GM19043 (cell line): ENCODE results near the gene CCR7.

ENCODE experiments used
- ATAC-seq: cut with Tn5 transposase; IDR thresholded peaks from one replicate; pipeline ENCODE4 v1.9.1; 2021; ENCODE audit warnings: low read depth; ENCODE audit not compliant: unreplicated experiment

Gene CCR7

DNA sequence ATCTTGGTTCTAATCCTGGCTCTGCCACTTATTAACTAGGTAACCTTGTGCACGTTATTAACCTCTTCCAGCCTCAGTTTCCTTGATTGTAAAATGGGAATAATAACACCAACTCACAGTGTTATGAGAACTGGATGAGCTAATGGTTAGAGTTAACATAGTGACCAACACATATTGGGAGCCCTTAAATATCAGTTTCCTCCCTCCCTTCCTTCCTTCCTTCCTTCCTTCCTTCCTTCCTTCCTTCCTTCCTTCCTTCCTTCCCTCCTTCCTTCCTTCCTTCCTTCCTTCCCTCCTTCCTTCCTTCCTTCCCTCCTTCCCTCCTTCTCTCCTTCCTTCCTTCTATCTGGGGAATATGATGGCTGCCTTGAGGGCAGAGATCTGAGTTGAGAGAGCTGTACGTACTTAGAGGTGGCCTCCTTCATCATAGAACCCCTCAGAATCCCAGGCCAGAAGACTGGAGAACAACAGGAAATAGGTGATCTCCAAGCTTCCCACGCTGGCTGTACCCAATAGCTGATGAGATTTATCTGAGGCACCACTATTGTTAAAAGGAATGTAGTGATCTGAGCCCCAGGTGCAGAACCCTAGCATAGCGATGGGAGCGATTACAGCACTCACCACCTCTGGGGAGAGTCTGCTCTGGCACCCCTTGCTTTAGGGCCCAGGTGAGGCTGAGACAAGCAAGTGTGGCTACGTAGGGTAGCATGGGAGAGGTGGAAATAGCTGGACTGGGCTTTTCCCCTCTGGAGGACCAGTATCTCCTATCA is 26.2 kb downstream of the CCR7 start:
- ATAC-seq = no peak

DNA sequence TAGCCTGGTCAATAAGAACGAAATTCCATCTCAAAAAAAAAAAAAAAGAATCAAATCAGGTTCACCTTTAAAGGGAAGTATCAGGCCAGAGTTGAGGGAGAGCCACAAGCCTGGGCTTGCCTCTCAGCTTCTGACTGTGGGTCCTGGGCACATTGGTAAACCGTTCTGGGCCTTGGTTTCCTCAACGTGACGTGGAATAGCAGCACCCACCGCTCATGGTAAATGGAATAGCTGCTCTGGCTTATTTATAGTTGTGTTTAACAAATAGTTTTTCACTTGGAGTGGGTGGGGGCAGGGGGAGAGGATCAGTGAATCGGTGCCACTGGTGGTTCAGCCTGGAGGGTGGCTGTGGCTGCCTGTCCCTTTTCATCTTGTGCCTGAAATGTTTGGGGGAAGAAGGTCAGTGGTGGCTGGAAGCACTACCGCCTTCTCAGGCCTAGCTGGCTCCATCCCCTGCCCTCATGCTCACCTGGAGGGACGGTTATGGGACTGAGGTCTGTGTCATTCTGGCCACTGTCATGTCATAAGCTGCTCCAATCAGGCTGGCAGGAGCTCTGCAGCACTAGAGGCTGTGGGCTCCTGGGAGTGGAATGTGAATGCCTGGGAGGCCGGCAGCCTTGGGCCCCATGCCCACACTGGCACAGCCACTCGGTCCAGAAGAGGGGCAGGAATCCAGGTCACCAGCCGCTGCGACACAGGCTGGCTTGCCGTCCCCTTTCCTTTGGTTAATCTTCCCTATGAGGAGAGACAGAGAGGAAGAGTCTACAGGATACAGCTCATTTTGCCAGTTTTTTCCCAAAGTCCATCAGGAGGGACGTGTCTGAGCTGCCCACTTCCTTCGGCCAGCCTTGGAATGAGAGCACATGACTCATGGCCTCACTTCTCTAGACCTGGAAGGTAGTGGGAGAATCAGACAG is 27.0 kb downstream of the CCR7 start:
- no peak for ATAC-seq

DNA sequence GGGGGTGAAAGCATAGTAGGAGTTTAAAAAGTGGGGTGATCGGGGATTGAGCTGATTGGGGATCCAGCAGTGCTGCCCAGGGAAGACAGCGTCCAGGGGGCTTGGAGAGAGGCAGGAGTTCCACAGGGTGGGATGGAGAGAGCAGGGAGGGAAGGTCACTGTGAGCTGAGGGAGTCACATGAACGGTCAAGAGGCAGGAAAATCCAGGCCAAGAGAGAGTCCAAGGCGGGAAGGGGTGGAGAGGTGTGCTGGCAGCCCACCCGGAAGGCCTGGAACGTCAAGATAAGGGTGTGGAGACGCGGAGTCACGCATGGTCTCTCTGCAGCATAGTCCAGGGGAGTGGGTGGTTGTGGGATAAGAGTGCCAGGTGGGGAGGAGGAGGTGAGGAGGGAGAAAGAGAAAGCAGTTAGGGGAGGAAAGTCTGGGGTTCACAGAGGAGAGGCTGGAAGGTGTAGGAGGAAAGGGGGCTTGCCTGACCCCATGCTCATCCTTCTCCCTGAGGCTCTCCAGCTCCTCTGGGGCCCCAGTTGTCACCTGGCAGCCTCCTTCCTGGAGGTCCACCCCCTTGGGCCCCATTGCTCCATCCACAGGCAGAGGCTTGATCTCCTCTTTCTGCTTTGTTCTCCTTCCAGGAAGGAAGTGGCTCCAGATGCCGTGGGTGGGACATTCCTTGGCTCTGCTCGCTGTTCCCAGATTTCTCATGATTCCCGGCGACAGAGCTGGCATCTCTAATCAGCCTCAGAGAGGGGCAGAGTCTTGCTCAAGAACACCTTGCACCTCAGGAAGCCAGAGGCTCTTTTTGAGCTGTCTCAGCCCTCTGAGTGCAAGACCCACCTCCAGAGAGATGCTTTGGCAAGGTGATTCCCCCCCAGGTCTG is 28.7 kb downstream of the CCR7 start:
- no peak for ATAC-seq

DNA sequence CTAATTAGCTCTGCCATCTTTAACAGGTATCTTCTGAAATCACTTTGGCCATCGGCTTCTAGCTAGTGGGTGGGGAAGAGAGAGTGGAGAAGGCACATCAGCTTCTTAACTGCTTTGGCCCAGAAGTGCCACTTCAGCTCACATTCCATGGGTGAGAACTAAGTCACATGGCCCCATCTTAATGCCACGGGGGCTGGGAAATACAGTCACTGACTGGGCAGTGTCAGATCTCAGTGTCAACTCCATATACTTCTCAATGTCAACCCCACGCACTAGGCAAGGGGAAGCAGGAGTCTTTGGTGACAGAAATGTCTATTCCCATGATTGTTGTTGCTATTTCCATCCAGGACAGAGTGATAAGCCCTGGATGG is 29.4 kb downstream of the CCR7 start:
- no peak for ATAC-seq

DNA sequence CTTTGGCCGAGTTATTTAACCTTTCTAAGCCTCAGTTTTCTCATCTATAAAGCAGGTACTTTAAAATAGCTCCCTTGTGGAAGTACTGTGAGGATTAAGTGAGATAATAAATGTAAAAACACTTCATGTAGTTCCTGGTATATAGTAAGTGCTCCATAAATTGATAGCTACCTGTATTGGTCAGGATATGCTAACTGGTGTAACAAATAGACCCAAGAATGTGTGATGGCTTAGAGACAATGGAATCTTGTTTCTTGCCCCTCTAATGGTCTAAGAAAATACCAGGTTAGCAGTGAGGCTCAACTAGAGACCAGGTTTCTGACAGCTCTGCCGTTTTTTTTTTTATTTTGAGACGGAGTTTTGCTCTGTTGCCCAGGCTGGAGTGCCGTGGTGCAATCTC is 29.8 kb downstream of the CCR7 start:
- ATAC-seq = no peak

DNA sequence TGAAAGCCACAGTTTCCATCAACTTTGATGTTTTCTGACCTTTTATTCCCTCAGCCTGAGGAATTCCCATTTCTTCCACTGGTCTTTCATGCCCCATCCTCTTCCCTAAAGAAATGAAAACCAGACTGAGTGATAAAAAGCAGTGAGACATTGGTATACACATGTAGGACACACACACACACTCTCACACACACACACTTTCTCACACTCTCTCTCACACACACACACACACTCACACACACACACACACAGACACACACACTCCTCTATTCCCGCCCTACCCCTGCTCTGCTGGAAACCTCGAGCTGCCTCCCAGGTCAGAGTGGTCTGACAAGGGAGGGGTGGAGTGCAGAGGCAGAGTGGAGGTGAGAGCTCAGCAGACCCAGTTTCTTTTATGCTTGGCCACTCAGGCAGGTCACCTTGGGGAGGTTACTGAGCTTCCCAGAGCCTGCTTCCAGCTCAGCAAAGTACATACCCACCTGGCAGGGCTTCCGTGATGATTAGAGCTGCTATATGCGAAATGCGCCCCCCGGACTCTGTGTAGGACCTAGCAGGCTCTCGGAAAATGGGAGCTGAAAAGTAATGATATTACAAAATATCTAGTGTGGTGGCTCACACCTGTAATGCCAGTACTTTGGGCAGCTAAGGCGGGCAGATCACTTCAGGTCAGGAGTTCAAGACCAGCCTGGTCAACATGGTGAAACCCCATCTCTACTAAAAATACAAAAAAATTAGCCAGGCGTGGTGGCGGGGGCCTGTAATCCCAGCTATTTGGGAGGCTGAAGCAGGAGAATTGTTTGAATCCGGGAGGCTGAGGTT is 30.7 kb downstream of the CCR7 start:
- no peak for ATAC-seq

DNA sequence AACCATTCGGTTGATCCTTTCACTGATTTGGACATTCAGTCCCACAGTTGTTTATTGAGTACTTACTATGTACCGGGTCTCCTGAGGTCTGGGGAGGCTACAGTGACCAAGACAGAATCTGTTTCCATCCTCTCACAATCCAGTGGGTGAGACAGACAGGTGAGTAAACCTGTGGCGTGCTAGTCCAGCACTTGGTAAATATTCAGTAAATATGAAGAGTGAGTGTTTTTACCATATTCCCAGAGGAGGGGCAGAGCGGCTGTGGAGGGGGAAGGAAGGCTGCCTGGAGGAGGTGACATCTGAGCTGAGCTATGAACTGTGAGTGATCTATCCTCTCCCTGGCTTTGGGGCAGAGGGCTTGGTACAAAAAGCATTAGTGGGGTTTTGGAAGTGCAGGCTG is 31.4 kb downstream of the CCR7 start:
- no peak for ATAC-seq

DNA sequence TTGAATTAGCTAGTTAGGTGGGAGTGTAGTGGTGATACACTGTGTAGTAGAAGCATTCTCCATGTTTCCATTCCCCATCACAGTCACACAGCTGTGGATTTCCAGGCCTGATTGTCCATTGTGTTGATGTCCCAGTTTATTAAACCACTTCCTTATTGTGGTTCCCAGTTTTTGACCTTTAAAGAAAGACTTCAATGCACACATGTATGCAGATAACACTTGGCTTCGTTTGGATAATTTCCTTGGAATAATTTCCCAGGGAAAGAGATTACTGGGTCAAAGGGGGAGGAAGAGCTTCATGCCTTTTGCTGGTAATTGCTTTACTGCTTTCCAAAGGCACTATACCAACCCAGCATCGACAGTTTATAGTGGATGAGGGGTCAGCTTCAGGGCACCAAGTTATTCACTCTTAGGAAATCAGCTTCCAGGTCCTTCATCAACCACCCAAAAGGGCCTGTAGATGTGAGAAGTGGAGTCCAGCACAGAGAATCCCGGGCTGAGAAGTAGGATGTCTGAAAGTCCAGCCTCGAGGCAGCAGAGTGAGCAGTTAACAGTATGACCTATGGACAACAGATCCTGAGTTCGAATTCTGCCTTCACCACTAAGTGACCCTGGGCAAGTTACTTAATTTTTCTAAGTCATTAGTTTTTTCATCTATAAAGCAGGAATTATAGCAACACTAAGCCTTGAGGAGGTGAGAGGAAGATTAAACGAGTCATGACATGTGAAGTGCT is 32.6 kb downstream of the CCR7 start:
- ATAC-seq = no peak

DNA sequence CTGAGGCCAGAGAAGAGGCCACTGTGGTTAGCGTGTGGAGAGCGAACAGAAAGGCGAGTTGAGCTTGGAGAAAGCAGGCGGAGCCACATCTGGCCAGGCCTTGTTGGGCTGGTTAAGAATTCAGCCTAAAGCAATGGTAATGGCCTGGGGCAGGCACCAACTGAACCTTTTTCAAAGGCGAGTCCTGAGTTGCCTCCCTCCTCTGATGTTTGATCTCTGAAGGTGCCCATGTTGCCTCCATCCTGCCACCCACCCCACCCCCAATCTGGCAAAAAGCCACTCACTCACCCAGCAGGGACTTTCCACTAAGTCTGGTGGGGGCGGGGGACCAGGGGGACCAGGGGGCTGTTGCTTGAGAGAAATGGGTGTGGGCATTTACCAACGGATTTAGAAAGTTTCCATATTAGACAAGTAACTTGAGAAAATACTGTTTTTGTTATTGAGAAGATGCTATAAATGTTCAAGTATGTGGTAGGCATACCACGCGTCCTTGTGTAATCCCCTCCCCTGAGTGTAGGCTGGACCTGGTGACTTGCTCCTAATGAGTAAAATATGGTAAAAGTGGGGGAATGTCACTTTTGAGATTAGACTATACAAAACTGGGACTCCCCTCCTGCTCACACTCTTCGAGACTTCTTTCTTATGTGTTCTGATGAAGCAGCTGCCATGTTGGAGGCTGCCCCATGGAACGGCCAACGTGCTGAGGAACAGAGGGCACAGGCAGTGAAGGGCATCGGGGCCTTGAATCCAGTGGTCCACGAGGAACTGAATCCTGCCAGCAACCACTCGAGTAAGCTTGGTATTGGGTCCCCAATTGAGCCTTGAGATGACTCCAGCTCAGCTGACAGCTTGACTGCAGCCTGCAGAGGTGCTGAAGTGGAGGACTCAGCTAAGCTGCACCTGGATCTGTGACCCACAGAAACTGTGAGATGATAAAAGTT is 34.0 kb downstream of the CCR7 start:
- ATAC-seq = no peak

DNA sequence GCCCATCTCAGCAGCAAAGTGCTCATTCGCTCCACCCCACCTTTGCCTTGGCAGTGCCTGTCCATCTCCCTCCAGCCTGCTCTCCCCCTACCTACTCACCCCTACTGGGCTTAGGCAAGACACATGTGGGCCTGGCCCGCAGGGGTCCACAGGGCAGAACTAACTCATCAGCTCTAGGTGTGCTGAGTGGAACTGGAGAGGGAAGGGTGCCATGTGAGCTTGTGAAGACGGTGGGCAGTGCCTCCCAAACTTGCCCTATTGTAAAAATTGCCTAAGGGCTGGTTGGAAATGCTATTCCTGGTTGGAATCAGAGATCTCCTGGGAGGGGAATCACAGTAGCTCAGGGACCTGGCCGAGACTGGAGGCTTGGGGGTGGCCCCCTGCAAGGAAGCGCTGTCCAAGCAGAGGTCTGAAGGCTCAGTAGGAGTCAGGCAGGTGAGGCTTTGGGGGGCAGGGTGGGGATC is 34.7 kb downstream of the CCR7 start:
- ATAC-seq = no peak

DNA sequence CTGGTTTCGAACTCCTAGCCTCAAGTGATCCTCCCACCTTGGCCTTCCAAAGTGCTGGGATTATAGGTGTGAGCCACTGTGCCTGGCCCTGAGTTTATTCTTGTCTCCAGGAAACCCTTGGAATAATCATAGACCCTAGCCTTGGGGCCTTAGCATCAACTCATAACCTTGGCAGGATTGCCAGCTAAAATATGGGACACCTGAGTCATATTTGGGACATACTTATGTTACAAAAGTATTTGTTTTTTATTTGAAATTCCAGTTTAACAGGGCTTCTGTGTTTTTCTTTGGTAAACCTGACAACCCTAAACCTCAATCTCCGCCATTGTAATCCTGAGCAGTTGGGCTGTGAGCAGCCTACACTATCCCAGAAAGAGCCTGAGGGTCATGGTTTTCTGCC is 35.3 kb downstream of the CCR7 start:
- ATAC-seq = no peak

DNA sequence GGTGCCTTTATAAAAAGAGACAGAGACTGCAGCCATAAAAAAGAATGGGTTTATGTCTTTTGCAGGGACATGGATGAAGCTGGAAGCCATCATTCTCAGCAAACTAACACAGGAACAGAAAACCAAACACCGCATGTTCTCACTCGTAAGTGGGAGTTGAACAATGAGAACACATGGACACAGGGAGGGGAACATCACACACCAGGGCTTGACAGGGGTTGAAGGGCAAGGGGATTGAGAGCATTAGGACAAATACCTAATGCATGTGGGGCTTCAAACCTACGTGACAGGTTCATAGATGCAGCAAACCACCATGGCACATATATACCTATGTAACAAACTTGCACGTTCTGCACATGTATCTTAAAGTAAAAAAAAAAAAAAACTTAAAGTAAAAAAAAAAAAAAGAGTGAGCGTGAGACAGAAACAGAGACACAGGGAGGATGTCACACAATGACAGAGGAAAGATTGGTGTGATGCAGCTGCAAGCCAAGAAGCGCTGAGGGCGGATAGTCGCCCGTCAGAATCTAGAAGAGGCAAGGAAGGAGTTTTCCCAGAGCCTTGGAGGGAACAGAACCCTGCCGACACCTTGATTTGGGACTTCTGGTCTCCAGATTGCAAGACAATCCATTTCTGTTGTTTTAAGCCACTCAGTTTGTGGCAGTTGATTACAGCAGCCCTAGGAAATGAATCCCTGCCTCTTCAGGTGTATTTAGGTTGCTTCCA is 36.4 kb downstream of the CCR7 start:
- ATAC-seq = no peak

DNA sequence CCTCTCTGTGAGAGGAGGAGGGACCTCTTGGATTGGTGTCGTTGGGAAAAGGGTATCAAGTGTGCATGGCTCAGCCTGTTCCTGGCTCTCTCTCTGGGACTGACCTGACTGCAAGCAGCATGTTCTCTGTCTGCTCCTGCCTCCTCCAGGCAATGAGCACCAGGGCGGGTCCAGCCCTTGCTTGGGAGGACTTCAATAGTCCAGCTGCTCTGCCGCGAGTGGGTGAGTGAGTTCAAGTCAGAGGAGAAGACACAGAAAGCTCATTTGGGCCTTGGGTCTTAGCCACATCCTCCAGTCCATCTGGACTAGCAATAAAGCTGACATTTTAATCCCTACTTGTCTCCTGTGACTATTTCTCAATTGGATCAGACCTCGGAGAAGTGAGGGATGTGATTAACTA is 38.6 kb downstream of the CCR7 start:
- no peak for ATAC-seq

DNA sequence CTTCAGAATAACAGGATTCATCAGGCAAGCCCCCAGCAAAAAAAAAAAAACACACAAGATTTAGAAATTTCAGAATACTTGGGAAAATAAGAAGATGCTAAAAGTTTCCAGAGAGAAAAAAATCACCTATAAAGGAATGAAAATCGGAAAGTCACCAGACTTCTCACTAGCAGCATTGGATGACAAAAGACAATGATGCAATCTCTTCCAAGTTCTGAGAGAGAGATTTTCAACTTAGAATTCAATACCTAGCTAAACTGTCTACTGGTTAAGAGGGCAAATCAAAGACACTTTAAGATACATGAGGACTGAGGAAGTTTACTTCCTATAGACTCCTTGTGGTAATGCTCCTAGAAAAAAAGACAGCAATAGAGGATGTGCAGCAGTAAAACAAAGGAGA is 40.0 kb downstream of the CCR7 start:
- ATAC-seq = no peak

DNA sequence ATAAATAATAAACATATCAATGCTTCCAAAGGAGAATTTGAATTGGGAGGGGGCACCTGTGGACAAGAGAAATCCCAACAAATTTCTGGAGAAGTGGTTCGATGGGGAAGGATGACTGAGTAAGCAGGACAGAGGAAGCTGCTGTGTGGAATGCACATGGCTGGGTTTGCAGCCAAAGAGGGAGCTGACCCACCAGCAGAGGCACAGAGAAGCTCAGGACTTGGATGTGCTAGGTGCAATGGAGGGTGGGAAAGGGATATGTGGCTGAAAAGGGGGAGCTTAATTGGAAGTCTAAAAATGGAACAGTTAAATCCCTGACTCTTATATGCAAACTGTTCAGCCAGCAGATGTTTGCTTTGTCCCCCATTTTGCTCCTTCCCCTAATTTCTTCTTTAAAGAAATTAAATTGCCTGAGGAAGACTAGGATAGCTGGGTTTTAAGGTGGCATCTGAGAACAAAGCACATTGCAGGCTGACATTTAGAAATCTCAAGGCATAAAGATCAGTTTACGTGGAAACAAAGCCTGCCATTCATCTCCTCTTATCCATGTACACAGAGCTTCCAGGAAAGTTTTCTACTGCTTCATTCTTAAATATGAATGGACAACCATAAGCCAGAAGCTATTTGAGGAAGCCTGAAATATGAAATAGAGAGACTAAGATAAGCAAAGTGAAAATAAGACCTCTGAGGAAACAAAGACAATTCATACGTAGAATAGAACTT is 40.9 kb downstream of the CCR7 start:
- ATAC-seq = no peak

DNA sequence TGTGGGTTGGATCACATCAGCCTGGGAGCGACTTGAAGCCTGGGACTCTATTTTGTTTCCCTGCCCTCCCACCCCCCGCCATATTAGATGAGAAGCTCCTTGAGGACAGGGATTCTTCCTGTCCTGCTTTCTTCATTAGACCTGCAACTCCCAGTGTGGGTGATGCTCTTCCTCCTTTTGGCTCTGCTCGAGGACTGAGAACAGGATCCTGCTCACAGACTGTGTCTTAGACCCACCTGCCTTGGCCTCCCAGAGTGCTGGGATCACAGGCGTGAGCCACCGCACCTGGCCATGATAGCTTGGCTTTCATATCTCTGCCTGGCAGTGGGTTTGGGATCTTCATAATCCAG is 42.3 kb downstream of the CCR7 start:
- no peak for ATAC-seq
